Measurements from ENCODE around the gene ZNF793. TPM values are rescaled to one million over a fixed set of nuclear protein-coding genes. Genes with fewer than 3 reads are reported as not detected.
A peak's percentile ranks its signal among the peaks of the same experiment; 100 is the strongest.

Gene ZNF793
- total and polyA plus RNA-seq, 8 donors: 0.29 to 46.4 (median 3.4) TPM

DNA sequence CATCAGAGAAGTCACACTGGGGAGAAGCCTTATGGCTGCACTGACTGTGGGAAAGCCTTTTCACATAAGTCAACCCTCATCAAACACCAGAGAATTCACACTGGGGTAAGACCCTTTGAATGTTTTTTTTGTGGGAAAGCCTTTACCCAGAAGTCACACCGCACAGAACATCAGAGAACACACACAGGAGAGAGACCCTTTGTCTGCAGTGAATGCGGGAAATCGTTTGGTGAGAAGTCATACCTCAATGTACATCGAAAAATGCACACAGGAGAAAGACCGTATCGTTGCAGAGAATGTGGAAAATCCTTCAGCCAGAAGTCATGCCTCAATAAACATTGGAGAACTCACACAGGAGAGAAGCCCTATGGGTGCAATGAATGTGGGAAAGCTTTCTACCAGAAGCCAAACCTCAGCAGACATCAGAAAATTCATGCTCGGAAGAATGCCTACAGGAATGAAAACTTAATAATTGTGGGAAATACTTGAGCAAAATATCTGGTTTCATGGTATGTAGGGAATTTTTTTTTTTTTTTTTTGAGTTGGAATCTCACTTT lies 30.7 kb downstream of the ZNF793 start:
- H3K9me3 ChIP-seq: peaks cover 0 to 99% (median 71%) of the 10 kb centered on the region in 4 donors
- H3K4me3 ChIP-seq: no peak overlapping the region
- peaks cover 40 to 57% (median 53%) of the 10 kb centered on the region in 4 donors for H3K36me3 ChIP-seq
- H3K27ac ChIP-seq: no peak overlapping the region
- no peaks in the 10 kb centered on the region for H3K4me1 ChIP-seq
- intact Hi-C loops (cut with DNase I; ENCODE audit: low total_unique reads): no loop called here
- TF ChIP-seq, protein P1, sequence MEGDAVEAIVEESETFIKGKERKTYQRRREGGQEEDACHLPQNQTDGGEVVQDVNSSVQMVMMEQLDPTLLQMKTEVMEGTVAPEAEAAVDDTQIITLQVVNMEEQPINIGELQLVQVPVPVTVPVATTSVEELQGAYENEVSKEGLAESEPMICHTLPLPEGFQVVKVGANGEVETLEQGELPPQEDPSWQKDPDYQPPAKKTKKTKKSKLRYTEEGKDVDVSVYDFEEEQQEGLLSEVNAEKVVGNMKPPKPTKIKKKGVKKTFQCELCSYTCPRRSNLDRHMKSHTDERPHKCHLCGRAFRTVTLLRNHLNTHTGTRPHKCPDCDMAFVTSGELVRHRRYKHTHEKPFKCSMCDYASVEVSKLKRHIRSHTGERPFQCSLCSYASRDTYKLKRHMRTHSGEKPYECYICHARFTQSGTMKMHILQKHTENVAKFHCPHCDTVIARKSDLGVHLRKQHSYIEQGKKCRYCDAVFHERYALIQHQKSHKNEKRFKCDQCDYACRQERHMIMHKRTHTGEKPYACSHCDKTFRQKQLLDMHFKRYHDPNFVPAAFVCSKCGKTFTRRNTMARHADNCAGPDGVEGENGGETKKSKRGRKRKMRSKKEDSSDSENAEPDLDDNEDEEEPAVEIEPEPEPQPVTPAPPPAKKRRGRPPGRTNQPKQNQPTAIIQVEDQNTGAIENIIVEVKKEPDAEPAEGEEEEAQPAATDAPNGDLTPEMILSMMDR (IDR thresholded peaks at IDR 0.05): no peak
- TF ChIP-seq POLR2A (IDR thresholded peaks at IDR 0.05): no peak
- TF ChIP-seq POLR2AphosphoS5 (IDR thresholded peaks at IDR 0.05): no peak
- no peak for TF ChIP-seq EP300 (IDR thresholded peaks at IDR 0.05)
- no peaks in the 10 kb centered on the region for H3K27me3 ChIP-seq
- no peak for DNase-seq
- 90 to 98% (median 97%) methylated on average over 7 of the region's 7 CpGs for WGBS, 5 donors

DNA sequence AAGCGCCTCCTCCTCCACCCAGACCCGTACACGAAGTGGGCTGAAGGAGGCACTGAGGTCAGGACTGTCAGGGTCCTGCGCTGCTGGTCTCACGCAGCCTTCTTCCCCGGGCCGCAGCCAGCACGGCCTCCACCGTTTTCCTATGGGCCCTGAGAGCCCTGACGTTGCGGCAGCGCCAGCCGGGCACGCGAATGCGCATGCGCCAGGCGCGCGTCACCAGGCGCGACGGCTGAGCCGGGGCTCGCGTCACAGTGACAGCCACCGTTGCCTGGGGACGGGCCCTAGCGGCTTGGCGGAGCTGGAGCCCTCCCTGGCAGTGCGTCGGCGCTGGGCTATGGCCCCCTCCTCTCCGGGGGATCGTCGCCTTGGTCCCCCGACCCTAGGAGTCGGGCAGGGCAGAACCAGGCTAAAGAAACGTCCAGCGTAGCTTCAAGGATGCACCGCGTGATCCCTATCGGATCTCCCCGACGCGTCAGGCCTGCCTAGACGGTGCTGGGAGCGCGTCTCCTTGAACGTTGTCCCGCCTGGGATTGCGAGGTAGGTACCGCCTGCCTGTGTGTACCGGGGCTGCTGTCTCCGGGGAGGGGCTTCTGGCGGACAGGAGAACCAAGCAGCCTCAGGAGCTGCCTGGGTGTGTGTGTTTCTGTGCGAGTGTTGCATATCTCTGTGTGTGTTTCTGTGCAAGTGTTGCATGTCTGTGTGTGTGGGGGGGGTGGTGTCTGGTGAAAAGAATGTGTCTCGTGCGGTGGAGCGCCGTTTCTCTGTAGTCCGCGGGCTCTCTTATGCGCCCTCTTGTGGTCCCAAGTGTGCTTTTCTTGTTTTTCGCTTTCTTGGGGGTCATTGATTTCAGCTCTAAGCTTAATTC lies 44.6 kb downstream of the ZNF793 start:
- TF ChIP-seq, protein P1 (IDR thresholded peaks at IDR 0.05): no peak
- TF ChIP-seq POLR2A (IDR thresholded peaks at IDR 0.05) (no peak), POLR2AphosphoS5 (IDR thresholded peaks at IDR 0.05) (no peak), EP300 (IDR thresholded peaks at IDR 0.05) (no peak)
- Histone ChIP-seq H3K27me3 (no peaks in the 10 kb centered on the region), H3K36me3 (peaks cover 0 to 24% (median 0%) of the 10 kb centered on the region in 4 donors), H3K4me1 (no peaks in the 10 kb centered on the region), H3K9me3 (peaks cover 0 to 99% (median 66%) of the 10 kb centered on the region in 4 donors), H3K4me3 (peak overlapping the region; percentile 18 to 34 (median 26)), H3K27ac (no peak overlapping the region)
- intact Hi-C loops (cut with DNase I; ENCODE audit: low total_unique reads): no loop called here
- peak in 1 of 2 donors; percentile 94 for DNase-seq
- WGBS, 5 donors: 5 to 9% (median 8%) methylated on average over 30 to 65 of the region's 65 CpGs

DNA sequence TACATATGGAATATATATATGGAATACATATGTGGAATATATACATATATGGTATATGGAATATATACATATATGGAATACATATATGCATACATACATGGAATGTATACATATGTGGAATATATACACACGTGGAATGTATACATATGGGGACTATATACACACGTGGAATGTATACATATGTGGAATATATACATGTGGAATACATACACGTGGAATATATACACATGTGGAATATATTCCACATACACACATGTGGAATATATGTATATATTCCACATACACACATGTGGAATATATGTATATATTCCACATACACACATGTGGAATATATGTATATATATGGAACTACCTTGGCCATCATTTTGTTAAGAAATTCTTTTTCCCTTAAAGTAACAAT lies 56.8 kb downstream of the ZNF793 start:
- Histone ChIP-seq H3K27ac (no peak overlapping the region), H3K4me1 (no peaks in the 10 kb centered on the region), H3K27me3 (no peaks in the 10 kb centered on the region), H3K9me3 (peaks cover 0 to 92% (median 43%) of the 10 kb centered on the region in 4 donors), H3K36me3 (peaks cover 15 to 77% (median 43%) of the 10 kb centered on the region in 4 donors), H3K4me3 (no peak overlapping the region)
- no peak for TF ChIP-seq POLR2AphosphoS5 (IDR thresholded peaks at IDR 0.05)
- TF ChIP-seq, protein P1 (IDR thresholded peaks at IDR 0.05): no peak
- WGBS, 5 donors: 92 to 98% (median 95%) methylated on average over 3 of the region's 3 CpGs
- intact Hi-C loops (cut with DNase I; ENCODE audit: low total_unique reads): no loop called here
- no peak for DNase-seq

DNA sequence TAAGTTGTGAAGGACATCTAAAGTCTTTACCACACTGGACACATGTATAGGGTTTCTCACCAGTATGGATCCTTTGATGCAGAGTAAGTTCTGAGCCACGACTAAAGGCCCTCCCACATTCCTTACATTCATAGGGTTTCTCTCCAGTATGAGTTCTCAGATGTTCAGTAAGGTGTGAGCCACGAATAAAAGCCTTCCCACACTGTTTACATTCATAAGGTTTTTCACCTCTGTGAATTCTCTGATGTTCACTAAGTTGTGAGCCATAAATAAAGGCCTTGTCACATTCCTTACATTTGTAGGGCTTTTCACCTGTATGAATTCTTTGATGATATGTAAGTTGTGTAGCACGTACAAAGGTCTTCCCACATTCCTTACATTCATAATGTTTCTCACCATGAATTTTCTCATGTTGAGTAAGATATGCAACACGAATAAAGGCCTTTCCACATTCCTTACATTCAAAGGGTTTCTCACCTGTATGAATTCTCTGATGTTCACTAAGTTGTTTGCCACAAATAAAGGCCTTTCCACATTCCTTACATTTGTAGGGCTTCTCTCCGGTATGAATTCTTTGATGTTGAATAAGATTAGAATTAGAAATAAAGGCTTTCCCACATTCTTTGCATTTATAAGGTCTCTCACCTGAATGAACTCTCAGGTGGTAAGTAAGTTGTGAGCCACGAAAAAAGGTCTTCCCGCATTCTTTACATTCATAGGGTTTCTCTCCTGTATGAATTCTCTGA lies 58.1 kb downstream of the ZNF793 start:
- no peak for DNase-seq

More for the DNA sequence above, 58.1 kb downstream of the ZNF793 start:
- no peak for TF ChIP-seq EP300 (IDR thresholded peaks at IDR 0.05)
- no peak for TF ChIP-seq POLR2AphosphoS5 (IDR thresholded peaks at IDR 0.05)
- no peak for TF ChIP-seq POLR2A (IDR thresholded peaks at IDR 0.05)
- TF ChIP-seq, protein P1 (IDR thresholded peaks at IDR 0.05): no peak
- Histone ChIP-seq H3K4me1 (no peaks in the 10 kb centered on the region), H3K27ac (no peak overlapping the region), H3K27me3 (no peaks in the 10 kb centered on the region), H3K36me3 (peaks cover 15 to 82% (median 43%) of the 10 kb centered on the region in 4 donors), H3K9me3 (peaks cover 0 to 89% (median 39%) of the 10 kb centered on the region in 4 donors), H3K4me3 (no peak overlapping the region)
- intact Hi-C loops (cut with DNase I; ENCODE audit: low total_unique reads): no loop called here
- WGBS, 5 donors: 92 to 97% (median 94%) methylated on average over 7 of the region's 7 CpGs
